Activated CD4-positive, CD25-positive, alpha-beta regulatory T cell treated with anti-CD3 and anti-CD28 coated beads, Interleukin-2, amount 50 U/mL, for 16 hours (primary cell): Measurements from ENCODE around the gene CDC6.

ENCODE experiments used
- DNase-seq: peaks from one replicate; pipeline ENCODE4 v3.0.0-alpha.2; 2020; ENCODE audit warnings: low read depth, low spot score

The CDC6 gene

GRCh38 chr17:40311575-40311974, 23.9 kb downstream of the CDC6 start:
- no peak for DNase-seq

GRCh38 chr17:40312131-40312731, 24.6 kb downstream of the CDC6 start:
- no peak for DNase-seq

- DNase-seq: no peak
These were observed 25.4 kb downstream of the CDC6 start for GRCh38 chr17:40312893-40313667.

GRCh38 chr17:40313668-40314583, 26.2 kb downstream of the CDC6 start:
- DNase-seq: no peak

GRCh38 chr17:40314584-40314956, 26.9 kb downstream of the CDC6 start:
- peak; percentile 70 for DNase-seq

GRCh38 chr17:40315206-40315605, 27.5 kb downstream of the CDC6 start:
- DNase-seq: no peak

GRCh38 chr17:40315678-40316570, 28.2 kb downstream of the CDC6 start:
- no peak for DNase-seq

GRCh38 chr17:40316571-40317344, 29.1 kb downstream of the CDC6 start:
- DNase-seq: no peak

- DNase-seq: no peak
These were observed 29.7 kb downstream of the CDC6 start for GRCh38 chr17:40317345-40317873.

GRCh38 chr17:40317880-40318829, 30.5 kb downstream of the CDC6 start:
- peak; percentile 88 for DNase-seq

- no peak for DNase-seq
These were observed 31.2 kb downstream of the CDC6 start for GRCh38 chr17:40318830-40319391.

- peak; percentile 65 for DNase-seq
These were observed 32.2 kb downstream of the CDC6 start for GRCh38 chr17:40319651-40320540.

- DNase-seq: no peak
These were observed 33.3 kb downstream of the CDC6 start for GRCh38 chr17:40320756-40321523.

- DNase-seq: no peak
These were observed 33.8 kb downstream of the CDC6 start for GRCh38 chr17:40321524-40321929.

GRCh38 chr17:40321961-40322357, 34.3 kb downstream of the CDC6 start:
- no peak for DNase-seq

- DNase-seq: peak; percentile 84
These were observed 35.0 kb downstream of the CDC6 start for GRCh38 chr17:40322358-40323315.
